Measurements from ENCODE around the gene TRMT10A.

Gene TRMT10A

DNA sequence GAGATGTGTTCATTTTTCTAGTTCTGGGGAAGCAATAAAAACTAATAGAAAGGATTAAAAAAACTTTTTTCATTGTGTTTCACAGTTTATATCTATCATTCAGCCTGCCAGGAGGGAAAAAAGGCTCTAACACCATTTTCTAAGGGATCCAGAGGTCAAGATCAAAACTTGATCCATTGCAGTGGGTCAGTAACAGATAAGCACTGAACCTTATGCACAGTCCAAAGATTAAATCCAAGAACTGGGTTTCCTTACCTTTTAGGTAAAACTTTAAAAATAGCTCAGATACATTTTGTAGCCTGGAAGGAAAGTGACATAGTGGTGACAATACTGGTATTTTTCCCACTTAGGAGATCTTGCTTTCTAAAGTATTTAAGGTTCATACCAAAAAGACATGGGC lies 23.5 kb upstream of the TRMT10A start:
- Histone ChIP-seq H3K27me3 (ENCODE audit: insufficient read depth, poor library complexity, severe bottlenecking) (peaks cover 2% of the 10 kb centered on the region), H3K4me3 (replicated peaks; ENCODE audit: insufficient read depth, low read length) (no peak overlapping the region), H3K27ac (replicated peaks) (no peak overlapping the region)
- DNase-seq (ENCODE audit: low read depth in 1 of 2, low spot score in 1 of 2): no peak
- TF ChIP-seq GABPA (IDR thresholded peaks at IDR 0.05; ENCODE audit: low read depth) (no peak), SPI1 (IDR thresholded peaks at IDR 0.05; ENCODE audit: borderline replicate concordance, low read depth) (no peak), REST (IDR thresholded peaks at IDR 0.05; ENCODE audit: insufficient replicate concordance, low read depth) (no peak), POLR2AphosphoS5 (IDR thresholded peaks at IDR 0.05; ENCODE audit: low read depth) (no peak)
- TF ChIP-seq, protein P1, sequence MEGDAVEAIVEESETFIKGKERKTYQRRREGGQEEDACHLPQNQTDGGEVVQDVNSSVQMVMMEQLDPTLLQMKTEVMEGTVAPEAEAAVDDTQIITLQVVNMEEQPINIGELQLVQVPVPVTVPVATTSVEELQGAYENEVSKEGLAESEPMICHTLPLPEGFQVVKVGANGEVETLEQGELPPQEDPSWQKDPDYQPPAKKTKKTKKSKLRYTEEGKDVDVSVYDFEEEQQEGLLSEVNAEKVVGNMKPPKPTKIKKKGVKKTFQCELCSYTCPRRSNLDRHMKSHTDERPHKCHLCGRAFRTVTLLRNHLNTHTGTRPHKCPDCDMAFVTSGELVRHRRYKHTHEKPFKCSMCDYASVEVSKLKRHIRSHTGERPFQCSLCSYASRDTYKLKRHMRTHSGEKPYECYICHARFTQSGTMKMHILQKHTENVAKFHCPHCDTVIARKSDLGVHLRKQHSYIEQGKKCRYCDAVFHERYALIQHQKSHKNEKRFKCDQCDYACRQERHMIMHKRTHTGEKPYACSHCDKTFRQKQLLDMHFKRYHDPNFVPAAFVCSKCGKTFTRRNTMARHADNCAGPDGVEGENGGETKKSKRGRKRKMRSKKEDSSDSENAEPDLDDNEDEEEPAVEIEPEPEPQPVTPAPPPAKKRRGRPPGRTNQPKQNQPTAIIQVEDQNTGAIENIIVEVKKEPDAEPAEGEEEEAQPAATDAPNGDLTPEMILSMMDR (IDR thresholded peaks at IDR 0.05; ENCODE audit: insufficient read depth, low read length): no peak

DNA sequence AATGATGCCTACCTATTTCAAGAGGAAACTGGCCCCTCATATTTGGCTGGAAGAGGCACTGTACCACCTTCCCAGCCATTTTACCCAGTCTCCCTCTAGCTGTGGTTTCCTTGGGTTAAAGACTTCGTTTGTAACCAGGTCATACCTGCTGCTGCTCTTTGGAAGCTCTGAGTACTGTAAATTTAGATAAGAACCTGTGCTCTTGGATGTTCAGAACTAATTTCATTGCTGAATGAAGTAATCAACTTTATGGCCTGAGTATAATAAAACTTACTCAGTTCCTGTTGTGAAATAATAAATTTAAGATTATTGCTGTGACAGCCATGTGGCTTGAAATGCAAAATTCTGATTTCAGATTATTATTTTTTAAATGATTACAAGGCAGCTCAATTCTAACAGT lies 23.0 kb upstream of the TRMT10A start:
- TF ChIP-seq GABPA (IDR thresholded peaks at IDR 0.05; ENCODE audit: low read depth): no peak
- H3K4me3 ChIP-seq (replicated peaks; ENCODE audit: insufficient read depth, low read length): no peak overlapping the region
- no peak overlapping the region for H3K27ac ChIP-seq (replicated peaks)
- H3K27me3 ChIP-seq (ENCODE audit: insufficient read depth, poor library complexity, severe bottlenecking): peaks cover 2% of the 10 kb centered on the region
- DNase-seq (ENCODE audit: low read depth in 1 of 2, low spot score in 1 of 2): no peak

GRCh38 chr4:99586322-99586721 lies 22.5 kb upstream of the TRMT10A start:
- TF ChIP-seq GABPA (IDR thresholded peaks at IDR 0.05; ENCODE audit: low read depth) (no peak), POLR2AphosphoS5 (IDR thresholded peaks at IDR 0.05; ENCODE audit: low read depth) (no peak)
- Histone ChIP-seq H3K27ac (replicated peaks) (no peak overlapping the region), H3K27me3 (ENCODE audit: insufficient read depth, poor library complexity, severe bottlenecking) (peaks cover 2% of the 10 kb centered on the region), H3K4me3 (replicated peaks; ENCODE audit: insufficient read depth, low read length) (no peak overlapping the region)
- no peak for DNase-seq (ENCODE audit: low read depth in 1 of 2, low spot score in 1 of 2)

- TF ChIP-seq REST (IDR thresholded peaks at IDR 0.05; ENCODE audit: insufficient replicate concordance, low read depth) (no peak), SPI1 (IDR thresholded peaks at IDR 0.05; ENCODE audit: borderline replicate concordance, low read depth) (no peak), GABPA (IDR thresholded peaks at IDR 0.05; ENCODE audit: low read depth) (no peak), POLR2AphosphoS5 (IDR thresholded peaks at IDR 0.05; ENCODE audit: low read depth) (no peak)
- TF ChIP-seq, protein P1 (IDR thresholded peaks at IDR 0.05; ENCODE audit: insufficient read depth, low read length): no peak
- H3K27ac ChIP-seq (replicated peaks): no peak overlapping the region
- DNase-seq (ENCODE audit: low read depth in 1 of 2, low spot score in 1 of 2): no peak
- peaks cover 2% of the 10 kb centered on the region for H3K27me3 ChIP-seq (ENCODE audit: insufficient read depth, poor library complexity, severe bottlenecking)
- no peak overlapping the region for H3K4me3 ChIP-seq (replicated peaks; ENCODE audit: insufficient read depth, low read length)
Observed at GRCh38 chr4:99585516-99585915, 21.7 kb upstream of the TRMT10A start.

DNA sequence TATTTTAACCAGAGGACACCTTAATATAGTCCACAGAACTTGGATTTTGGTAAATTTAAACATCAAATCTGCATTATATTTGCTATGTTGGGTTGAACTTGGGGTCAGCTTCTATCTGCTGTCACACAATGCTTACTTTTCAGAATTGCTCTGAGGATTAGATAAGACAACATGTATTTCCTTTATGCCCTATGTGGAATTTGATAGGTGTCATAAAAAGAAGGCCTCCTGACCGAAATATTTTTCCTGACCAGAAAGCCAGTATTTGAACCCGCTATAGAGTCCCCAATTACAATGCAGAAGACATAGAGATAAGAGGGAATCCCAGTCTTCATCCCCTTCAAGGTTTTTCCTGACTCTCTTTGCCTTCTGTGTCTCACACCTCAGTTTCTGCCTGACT lies 14.9 kb upstream of the TRMT10A start:
- H3K27ac ChIP-seq (replicated peaks): no peak overlapping the region
- no peaks in the 10 kb centered on the region for H3K27me3 ChIP-seq (ENCODE audit: insufficient read depth, poor library complexity, severe bottlenecking)

More for the DNA sequence above, 14.9 kb upstream of the TRMT10A start:
- no peak overlapping the region for H3K4me3 ChIP-seq (replicated peaks; ENCODE audit: insufficient read depth, low read length)
- DNase-seq (ENCODE audit: low read depth in 1 of 2, low spot score in 1 of 2): no peak
- TF ChIP-seq REST (IDR thresholded peaks at IDR 0.05; ENCODE audit: insufficient replicate concordance, low read depth): no peak
- TF ChIP-seq, protein P1 (IDR thresholded peaks at IDR 0.05; ENCODE audit: insufficient read depth, low read length): no peak

All from HL-60 (cell line).